ENCODE results near the gene RBM33.

RBM33 gene

GRCh38 chr7:155705623-155706360, 61.3 kb downstream of the RBM33 start (continued):
- TF ChIP-seq PRDM2 (tag by site-specific recombination; IDR thresholded peaks at IDR 0.05; ENCODE audit: borderline replicate concordance), result no peak
- TF ChIP-seq ZNF19 (tag by site-specific recombination; IDR thresholded peaks at IDR 0.05; ENCODE audit: low read depth), result no peak
- no peak for TF ChIP-seq ZNF24 (tag by site-specific recombination; IDR thresholded peaks at IDR 0.05)

- H3K36me3 ChIP-seq (ENCODE audit: control insufficient read depth in 2 of 2, insufficient read depth in 1 of 2, low read length in 2 of 2), result peaks cover 3 to 92% of the 10 kb centered on the region in 2 experiments; a peak in 2 of 3 replicates
- no peak for TF ChIP-seq ZNF324 (tag by site-specific recombination; IDR thresholded peaks at IDR 0.05)
- no peak for TF ChIP-seq PRDM6 (tag by site-specific recombination; IDR thresholded peaks at IDR 0.05)
- no peak for TF ChIP-seq MZF1 (tag by site-specific recombination; IDR thresholded peaks at IDR 0.05; ENCODE audit: borderline replicate concordance)
- TF ChIP-seq ZNF548 (tag by site-specific recombination; IDR thresholded peaks at IDR 0.05), result no peak
- TF ChIP-seq ZNF404 (tag by site-specific recombination; IDR thresholded peaks at IDR 0.05), result no peak
- no peak for TF ChIP-seq ZNF837 (tag by site-specific recombination; IDR thresholded peaks at IDR 0.05)
- TF ChIP-seq ZNF148 (tag by site-specific recombination; IDR thresholded peaks at IDR 0.05; ENCODE audit: borderline replicate concordance), result no peak
- no peak for TF ChIP-seq ZNF776 (tag by site-specific recombination; IDR thresholded peaks at IDR 0.05; ENCODE audit: borderline replicate concordance)
- no peaks in the 10 kb centered on the region for H3K9me3 ChIP-seq (ENCODE audit: control insufficient read depth, insufficient read depth, low read depth, low read length)
- H3K4me3 ChIP-seq (ENCODE audit: low read depth, low read length), result no peak overlapping the region
- H3K4me1 ChIP-seq (ENCODE audit: control insufficient read depth, insufficient read depth, low read length), result no peaks in the 10 kb centered on the region
- H3K27ac ChIP-seq (ENCODE audit: extremely low read depth, low read depth, low read length), result no peak overlapping the region
- CTCF ChIA-PET, result no interaction called here
- POLR2A ChIA-PET, result no interaction called here
Measured at GRCh38 chr7:155706376-155706775, 61.9 kb downstream of the RBM33 start.

- H3K4me1 ChIP-seq (ENCODE audit: control insufficient read depth, insufficient read depth, low read length), result no peaks in the 10 kb centered on the region
- CTCF ChIA-PET, result interaction anchor here (1.1 kb wide), 1 partner anchor 111 kb away, joined by 5 read pairs; no protein-coding TSS in a partner anchor
- no peaks in the 10 kb centered on the region for H3K9me3 ChIP-seq (ENCODE audit: control insufficient read depth, insufficient read depth, low read depth, low read length)
- H3K36me3 ChIP-seq (ENCODE audit: control insufficient read depth in 2 of 2, insufficient read depth in 1 of 2, low read length in 2 of 2), result peaks cover 0 to 93% of the 10 kb centered on the region in 2 experiments; a peak in 1 of 3 replicates
- H3K27ac ChIP-seq (ENCODE audit: extremely low read depth, low read depth, low read length), result no peak overlapping the region
- POLR2A ChIA-PET, result no interaction called here
- H3K4me3 ChIP-seq (ENCODE audit: low read depth, low read length), result no peak overlapping the region
- TF ChIP-seq ZIC2 (tag by site-specific recombination; IDR thresholded peaks at IDR 0.05), result no peak
- no peak for TF ChIP-seq ZNF629 (tag by site-specific recombination; IDR thresholded peaks at IDR 0.05)
- no peak for TF ChIP-seq ZBTB44 (tag by site-specific recombination; IDR thresholded peaks at IDR 0.05)
- no peak for TF ChIP-seq ZNF544 (tag by site-specific recombination; IDR thresholded peaks at IDR 0.05)
- TF ChIP-seq ZNF488 (tag by site-specific recombination; IDR thresholded peaks at IDR 0.05), result no peak
- TF ChIP-seq ZNF610 (tag by site-specific recombination; IDR thresholded peaks at IDR 0.05; ENCODE audit: borderline replicate concordance), result no peak
- no peak for TF ChIP-seq ZNF239 (tag by site-specific recombination; IDR thresholded peaks at IDR 0.05)
Measured at GRCh38 chr7:155709453-155709852, 65.0 kb downstream of the RBM33 start.
